ENCODE measurements around the gene TBC1D21. TPM values are rescaled to one million over a fixed set of nuclear protein-coding genes. Genes with fewer than 3 reads are reported as not detected.
A peak's percentile ranks its signal among the peaks of the same experiment; 100 is the strongest.

The TBC1D21 gene
- total RNA-seq, 2 donors from 2014 or later: not detected

DNA sequence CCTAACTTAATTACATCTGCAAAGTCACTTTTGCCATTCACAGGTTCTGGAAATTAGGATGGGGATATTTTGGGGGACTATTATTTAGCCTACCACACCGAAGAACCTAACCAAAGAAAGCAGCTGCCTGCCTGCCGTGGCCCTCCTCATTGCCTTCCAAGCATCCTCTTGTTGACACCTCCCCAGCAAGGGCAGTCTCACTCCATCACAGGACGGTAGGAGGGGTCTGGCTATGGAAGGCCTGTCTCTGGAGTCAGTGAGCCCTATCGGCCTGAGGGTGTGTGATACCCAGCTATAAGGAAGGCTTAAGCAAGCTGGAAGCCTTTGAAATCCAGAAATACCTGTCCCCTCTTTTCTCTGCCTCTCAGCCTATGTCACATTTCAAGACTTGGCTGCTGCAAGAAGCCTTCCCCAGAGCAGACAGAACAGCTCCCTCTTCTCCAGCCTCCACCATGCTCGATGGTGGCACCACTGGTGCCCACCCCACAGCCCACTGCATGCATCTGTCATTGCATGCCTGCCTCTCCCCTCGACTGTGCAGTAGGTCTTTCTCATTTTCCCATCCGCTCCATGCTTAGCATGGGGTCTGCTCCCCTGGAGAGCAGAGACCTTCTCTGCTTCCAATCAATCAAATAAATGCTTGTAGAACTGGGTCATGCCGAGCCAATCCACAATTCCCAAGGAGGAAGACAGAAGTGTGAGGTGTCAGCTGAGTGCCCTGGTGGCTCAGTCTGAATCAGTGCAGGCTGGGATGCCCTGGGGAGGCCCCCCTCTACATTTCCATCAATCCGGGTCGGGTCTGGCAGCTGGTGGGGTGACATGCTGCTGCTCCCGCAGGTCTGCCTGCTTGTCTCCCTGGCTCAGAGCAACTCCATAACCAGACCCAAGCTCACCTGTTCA lies 29.0 kb downstream of the TBC1D21 start:
- intact Hi-C loops (cut with DNase I, micrococcal nuclease): no loop called here
- ATAC-seq: no peak
- DNase-seq: no peak

DNA sequence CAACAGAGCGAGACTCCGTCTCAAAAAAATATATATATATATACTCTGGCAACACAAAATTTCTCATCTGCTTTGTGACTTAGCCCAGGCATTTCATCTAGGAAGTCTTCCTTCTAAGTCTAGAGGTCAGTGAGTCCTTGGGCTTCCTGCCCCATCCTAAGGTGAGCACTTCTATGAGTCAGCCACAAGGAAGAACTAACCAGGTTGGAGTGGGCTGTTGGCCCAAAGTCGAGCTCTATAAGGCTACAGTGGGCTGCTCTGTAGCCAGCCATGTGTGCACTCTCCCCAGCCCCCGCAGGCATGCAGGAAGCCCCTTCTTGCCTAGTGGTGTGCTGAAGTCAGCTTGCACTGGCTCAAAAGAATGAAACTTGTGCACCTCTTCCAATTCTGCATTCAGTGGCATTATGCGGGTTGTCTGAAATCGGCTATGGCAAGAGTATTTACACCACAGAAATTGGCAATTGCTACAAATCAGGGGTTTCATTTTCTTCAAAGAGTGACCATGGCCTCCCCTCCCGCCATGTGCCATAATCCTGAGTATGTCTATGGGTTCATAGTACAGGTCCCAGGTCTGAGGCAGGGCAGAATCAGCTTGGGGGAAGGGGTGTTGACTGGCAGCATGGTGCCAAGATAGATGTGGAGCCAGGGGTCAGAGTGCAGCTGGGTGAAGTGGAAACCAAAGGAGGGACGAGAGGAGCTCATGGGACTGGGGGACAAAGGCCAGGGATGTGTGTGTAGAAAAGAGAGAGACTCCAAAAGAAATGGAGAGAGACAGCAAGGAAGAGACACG lies 30.9 kb downstream of the TBC1D21 start:
- ATAC-seq (no peak), DNase-seq (no peak)
- intact Hi-C loops (cut with DNase I, micrococcal nuclease): no loop called here

DNA sequence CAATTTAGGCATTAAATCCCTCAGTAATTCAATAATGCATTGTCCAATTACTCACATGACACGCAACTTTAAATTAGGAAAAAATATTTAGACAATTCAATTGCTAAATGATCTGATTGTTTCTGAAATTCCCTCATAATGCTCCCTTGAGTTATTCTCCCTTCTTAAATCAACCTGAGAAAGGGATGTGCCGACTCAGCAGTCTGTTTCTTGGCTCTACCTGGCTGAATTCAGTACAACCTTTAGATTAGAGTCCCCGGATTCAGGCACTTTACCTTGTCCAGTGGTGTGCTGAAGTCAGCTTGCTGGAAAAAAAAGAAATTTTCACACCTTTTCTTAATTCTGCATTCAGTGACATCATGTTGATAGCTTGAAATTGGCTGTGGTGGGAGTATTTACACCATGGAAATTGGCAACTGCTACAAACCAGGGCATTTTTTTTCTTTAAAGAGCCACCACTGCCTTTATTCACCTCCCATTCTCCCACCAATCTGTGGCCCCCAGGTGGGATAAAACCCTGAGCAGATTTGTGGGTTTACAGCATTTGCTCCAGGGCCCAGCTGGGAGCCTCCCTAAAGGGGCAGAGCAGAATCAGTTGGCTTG lies 32.0 kb downstream of the TBC1D21 start:
- no peak for DNase-seq
- intact Hi-C loops (cut with DNase I, micrococcal nuclease): no loop called here

DNA sequence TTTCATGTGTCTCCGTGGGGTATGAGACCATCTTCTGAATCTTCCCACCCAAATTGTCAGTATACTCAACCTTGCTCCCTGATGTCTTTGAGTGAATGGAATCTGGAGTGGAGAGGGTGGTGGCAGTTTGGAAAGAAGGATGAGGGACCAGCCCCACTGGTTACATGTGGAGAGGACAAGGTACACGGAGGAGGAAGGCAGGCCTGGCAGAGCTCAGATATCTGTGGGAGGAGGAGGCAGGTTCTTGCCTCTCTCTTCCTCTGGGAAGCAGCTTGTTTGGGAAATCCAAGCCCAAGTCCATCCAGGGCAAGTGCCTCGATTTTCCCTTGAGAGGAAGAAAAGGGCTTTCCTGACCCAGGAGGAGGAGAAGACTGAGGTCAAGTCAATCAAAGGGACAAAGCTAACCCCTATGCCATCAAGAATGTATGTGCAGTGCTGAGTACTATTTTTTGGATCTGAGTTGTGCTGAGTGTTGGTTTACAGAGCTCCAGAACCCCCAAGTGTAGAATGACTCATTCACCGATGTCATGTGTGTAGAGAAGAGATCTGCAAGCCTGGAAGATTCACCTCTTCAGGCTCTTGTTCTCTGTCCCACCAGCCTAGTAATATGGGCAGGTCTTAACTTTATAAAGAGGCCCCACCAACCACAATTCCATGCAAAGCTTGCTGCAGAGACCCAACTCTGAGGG lies 33.1 kb downstream of the TBC1D21 start:
- intact Hi-C loops (cut with DNase I, micrococcal nuclease): no loop called here
- ATAC-seq (no peak), DNase-seq (no peak)

More for the DNA sequence above, 32.0 kb downstream of the TBC1D21 start:
- no peak for ATAC-seq

DNA sequence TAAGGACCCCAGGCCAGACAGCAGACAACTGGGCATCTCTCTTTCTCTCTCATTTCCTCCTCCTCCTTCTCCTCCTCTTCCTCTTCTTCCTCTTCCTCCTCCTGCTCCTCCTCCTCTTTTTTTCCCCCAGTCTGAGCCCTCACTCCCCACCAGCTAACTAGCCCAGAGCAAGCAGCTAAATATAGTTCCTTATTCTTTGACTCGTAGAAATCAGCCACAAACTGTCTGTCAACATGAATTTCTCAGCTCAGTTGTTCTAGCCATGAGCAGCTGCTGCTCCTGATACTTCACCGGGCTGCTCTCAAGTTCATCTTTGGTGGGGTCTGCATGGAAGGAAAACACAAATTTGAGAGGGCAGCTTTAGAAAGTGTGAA lies 33.7 kb downstream of the TBC1D21 start:
- intact Hi-C loops (cut with DNase I, micrococcal nuclease): no loop called here

GRCh38 chr15:73908030-73908821 lies 34.9 kb downstream of the TBC1D21 start:
- intact Hi-C loops (cut with DNase I, micrococcal nuclease): no loop called here
- ATAC-seq (peak; percentile 93), DNase-seq (peak; percentile 51 to 86)

More for the DNA sequence above, 33.7 kb downstream of the TBC1D21 start:
- no peak for DNase-seq
- no peak for ATAC-seq

GRCh38 chr15:73908822-73909122 lies 35.4 kb downstream of the TBC1D21 start:
- intact Hi-C loops (cut with DNase I, micrococcal nuclease): no loop called here
- ATAC-seq (no peak), DNase-seq (no peak)

DNA sequence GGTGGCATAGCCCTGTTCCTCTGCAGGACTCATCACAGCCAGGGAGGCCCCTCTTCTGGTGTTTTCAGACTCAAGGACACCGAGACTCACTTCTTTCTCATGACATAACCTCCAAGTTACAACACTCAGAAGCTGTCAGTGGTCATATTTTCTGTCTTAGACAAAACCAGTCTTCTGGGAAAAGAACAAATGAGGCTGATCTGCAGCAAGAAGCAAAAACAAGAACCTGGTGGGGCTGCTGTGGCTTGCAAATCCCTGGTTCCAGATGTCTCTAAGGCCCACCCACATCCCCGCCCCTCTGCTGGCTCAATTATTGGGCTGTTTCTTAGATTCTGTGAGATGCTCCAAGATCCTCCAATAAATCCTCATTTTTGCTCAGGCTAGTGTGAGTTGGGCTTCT lies 36.3 kb downstream of the TBC1D21 start:
- no peak for DNase-seq
- intact Hi-C loops (cut with DNase I, micrococcal nuclease): no loop called here

DNA sequence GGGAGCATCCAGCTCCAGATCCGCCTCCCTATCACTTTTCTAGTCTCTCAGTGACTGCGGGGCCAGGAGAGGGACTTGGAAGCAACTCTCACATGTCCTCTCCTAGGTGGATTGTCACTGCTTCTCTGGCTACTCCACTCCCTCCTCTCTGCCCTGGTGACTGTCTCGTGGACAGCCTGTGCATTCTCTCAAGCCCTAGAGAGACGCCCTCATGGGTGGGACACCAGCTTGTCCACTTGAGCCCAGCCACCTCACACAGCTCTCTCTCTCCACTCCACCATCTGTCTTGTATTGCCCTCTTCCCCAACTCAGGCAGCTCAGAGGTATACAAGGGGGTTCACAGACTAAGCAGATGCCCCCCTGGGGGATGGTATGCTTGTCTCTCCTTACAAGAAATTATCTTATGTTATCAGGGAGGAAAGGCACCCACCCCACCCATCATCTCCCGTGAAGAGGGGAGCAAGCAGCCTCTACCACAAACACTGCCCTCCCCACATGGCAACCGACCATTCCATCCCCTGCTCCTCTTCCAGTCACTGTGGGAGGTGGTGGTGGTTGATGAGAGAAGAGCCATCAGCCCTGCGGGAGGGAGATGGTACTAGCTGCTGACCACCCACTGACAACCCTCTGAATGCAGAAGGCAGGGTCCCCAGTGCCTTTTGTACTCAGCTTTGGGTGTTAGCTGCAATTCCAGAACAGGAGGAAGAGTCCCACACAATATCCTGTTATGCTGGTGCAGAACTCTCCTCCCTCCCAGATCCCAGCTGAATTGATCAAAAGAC lies 37.3 kb downstream of the TBC1D21 start:
- ATAC-seq (no peak), DNase-seq (no peak)
- intact Hi-C loops (cut with DNase I, micrococcal nuclease): no loop called here

More for the DNA sequence above, 36.3 kb downstream of the TBC1D21 start:
- no peak for ATAC-seq

GRCh38 chr15:73912030-73912596 lies 38.7 kb downstream of the TBC1D21 start:
- intact Hi-C loops (cut with DNase I, micrococcal nuclease): no loop called here
- DNase-seq (no peak), ATAC-seq (no peak)

DNA sequence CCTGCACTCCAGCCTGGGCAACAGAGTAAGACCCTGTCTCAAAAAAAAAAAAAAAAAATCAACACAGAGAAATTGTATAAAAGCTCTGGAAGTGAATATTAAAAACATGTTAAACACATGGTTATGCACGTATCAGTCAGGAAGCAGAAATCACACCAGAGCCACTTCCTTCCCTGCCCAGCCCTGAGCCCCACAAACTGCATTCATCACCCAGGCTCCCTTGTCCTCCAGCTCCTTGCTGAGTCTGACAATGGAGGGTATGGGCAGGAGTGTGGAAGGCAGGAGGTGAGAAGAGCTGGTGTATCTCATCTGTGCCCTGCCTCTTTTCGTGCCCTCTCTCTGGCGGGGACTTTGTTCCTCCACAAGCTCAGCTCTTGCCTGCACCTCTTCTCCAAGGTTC lies 40.8 kb downstream of the TBC1D21 start:
- DNase-seq (no peak), ATAC-seq (no peak)
- intact Hi-C loops (cut with DNase I, micrococcal nuclease): no loop called here

- no peak for ATAC-seq
- no peak for DNase-seq
- intact Hi-C loops (cut with DNase I, micrococcal nuclease): no loop called here
Measured at GRCh38 chr15:73915082-73915481, 41.7 kb downstream of the TBC1D21 start.

GRCh38 chr15:73918784-73919183 lies 45.4 kb downstream of the TBC1D21 start:
- intact Hi-C loops (cut with DNase I, micrococcal nuclease): no loop called here
- ATAC-seq: no peak

DNA sequence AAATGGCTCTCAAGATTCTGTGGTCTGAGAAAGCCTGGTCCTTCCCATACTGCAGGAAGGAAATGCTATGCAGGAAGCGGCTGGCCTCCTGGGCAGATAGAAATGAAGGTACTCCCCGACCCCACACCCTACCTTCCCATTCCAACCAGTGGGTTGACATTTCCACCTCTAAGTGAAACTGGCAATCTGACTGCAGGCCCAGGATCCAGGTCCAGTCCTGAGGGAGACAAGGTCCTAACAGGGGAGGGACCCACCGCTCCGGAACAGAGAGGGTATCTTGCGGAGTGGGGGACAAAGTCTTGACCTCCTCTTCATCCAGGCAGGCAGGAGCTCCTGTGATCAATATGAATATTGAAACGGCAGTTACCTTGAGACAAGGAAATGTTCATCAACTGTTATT lies 46.3 kb downstream of the TBC1D21 start:
- intact Hi-C loops (cut with DNase I, micrococcal nuclease): no loop called here
- no peak for DNase-seq
- no peak for ATAC-seq

More at GRCh38 chr15:73918784-73919183, 45.4 kb downstream of the TBC1D21 start:
- DNase-seq: no peak

DNA sequence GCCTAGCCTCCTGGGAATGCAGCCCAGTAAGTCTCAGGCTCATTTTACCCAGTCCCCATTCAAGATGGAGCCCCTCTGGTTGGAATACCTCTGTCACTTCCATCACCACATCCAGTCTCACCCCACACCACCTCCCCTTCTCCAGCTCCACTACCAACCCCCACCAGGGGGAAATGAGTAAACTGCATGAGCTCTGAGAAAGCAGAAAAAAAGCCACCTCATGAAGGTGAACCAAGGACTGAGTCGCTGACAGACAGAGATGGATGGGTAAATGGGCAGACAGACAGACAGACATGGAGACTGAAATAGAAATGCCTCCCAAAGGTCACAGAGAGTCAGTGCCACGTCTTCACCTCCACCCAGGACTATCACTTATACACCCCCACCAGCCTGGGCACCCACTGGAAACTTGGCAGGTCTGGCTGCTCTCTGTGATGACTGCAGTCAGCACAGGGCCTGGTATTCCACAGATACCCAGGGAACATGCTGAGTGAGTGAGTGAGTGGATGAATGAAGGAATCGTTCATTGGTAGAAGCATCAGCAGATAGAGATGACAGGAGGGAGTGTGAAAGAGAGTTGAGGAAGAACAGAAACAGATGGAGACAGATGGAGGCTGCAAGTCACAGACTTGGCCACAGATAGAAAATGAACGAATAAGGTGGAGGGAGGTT lies 48.0 kb downstream of the TBC1D21 start:
- intact Hi-C loops (cut with DNase I, micrococcal nuclease): no loop called here
- ATAC-seq: no peak

GRCh38 chr15:73922186-73923151 lies 49.1 kb downstream of the TBC1D21 start:
- DNase-seq (no peak), ATAC-seq (no peak)
- intact Hi-C loops (cut with DNase I, micrococcal nuclease): no loop called here

More for the DNA sequence above, 48.0 kb downstream of the TBC1D21 start:
- DNase-seq: no peak
